GM23338 (cell line): ENCODE data around the gene CPNE4. TPM values are rescaled to one million over a fixed set of nuclear protein-coding genes. Genes with fewer than 3 reads are reported as not detected.
A peak's percentile ranks its signal among the peaks of the same experiment; 100 is the strongest.

Source experiments
- ATAC-seq: fragments of 200-7000 bp; cut with Tn5 transposase; 3 replicates; pipeline ENCODE4 v1.9.1; 2020
- DNase-seq: peaks from one replicate; pipeline ENCODE4 v3.0.0-alpha.2; 2015; ENCODE audit warnings: low spot score
- H2AFZ ChIP-seq: fragments of 200-600 bp; sonication (generic); 2 replicates; pipeline ENCODE4 v1.8.0; 2016; ENCODE audit warnings: antibody characterized with exemption, mild to moderate bottlenecking, moderate library complexity
- H3F3A ChIP-seq: fragments of 200-600 bp; sonication (generic); replicated peaks from 2 replicates; pipeline ENCODE4 v1.8.0; 2017; ENCODE audit warnings: antibody characterized with exemption, mixed run types, low read depth
- H3K27ac ChIP-seq: fragments of 200-600 bp; sonication (generic); 2 replicates; pipeline ENCODE4 v1.6.1; 2016; ENCODE audit warnings: low read depth
- H3K27me3 ChIP-seq: fragments of 200-600 bp; sonication (generic); 2 replicates; pipeline ENCODE4 v1.8.0; 2016; ENCODE audit warnings: mild to moderate bottlenecking, mixed run types, moderate library complexity; ENCODE audit not compliant: insufficient read depth
- H3K36me3 ChIP-seq: fragments of 200-600 bp; sonication (generic); 2 replicates; pipeline ENCODE4 v1.8.0; 2016; ENCODE audit warnings: mild to moderate bottlenecking; ENCODE audit not compliant: insufficient read depth
- H3K4me1 ChIP-seq: fragments of 200-600 bp; sonication (generic); 2 replicates; pipeline ENCODE4 v1.8.0; 2016; ENCODE audit warnings: mild to moderate bottlenecking, moderate library complexity; ENCODE audit not compliant: insufficient read depth
- H3K4me2 ChIP-seq: fragments of 200-600 bp; sonication (generic); 2 replicates; pipeline ENCODE4 v1.7.1; 2017; ENCODE audit warnings: mixed run types
- H3K4me3 ChIP-seq: fragments of 200-600 bp; sonication (generic); 2 replicates; pipeline ENCODE4 v1.6.1; 2016; ENCODE audit warnings: mixed run types
- H3K79me2 ChIP-seq: fragments of 200-600 bp; sonication (generic); replicated peaks from 2 replicates; pipeline ENCODE4 v1.8.0; 2017; ENCODE audit warnings: mild to moderate bottlenecking; ENCODE audit not compliant: insufficient read depth
- H3K9me2 ChIP-seq: fragments of 200-600 bp; sonication (generic); 2 replicates; pipeline ENCODE4 v1.8.0; 2017; ENCODE audit not compliant: insufficient read depth
- H4K20me1 ChIP-seq: fragments of 200-600 bp; sonication (generic); replicated peaks from 2 replicates; pipeline ENCODE4 v1.8.0; 2017; ENCODE audit warnings: mild to moderate bottlenecking; ENCODE audit not compliant: insufficient read depth
- H3K27ac Mint-ChIP-seq: 2 replicates; pipeline ENCODE4 v1.8.0; 2020; ENCODE audit warnings: inconsistent platforms, mild to moderate bottlenecking, moderate library complexity, mixed read lengths
- H3K27me3 Mint-ChIP-seq: 3 replicates; pipeline ENCODE4 v1.8.0; 2022; ENCODE audit warnings: low read depth, mild to moderate bottlenecking, moderate library complexity, mixed read lengths, inconsistent platforms; ENCODE audit not compliant: insufficient read depth, poor library complexity
- H3K36me3 Mint-ChIP-seq: 3 replicates; pipeline ENCODE4 v1.8.0; 2021; ENCODE audit warnings: low read depth, mild to moderate bottlenecking, inconsistent platforms, moderate library complexity, mixed read lengths
- H3K4me1 Mint-ChIP-seq: 3 replicates; pipeline ENCODE4 v1.8.0; 2020; ENCODE audit warnings: mild to moderate bottlenecking, inconsistent platforms, mixed read lengths
- H3K4me3 Mint-ChIP-seq: 3 replicates; pipeline ENCODE4 v1.8.0; 2021; ENCODE audit warnings: moderate library complexity, mild to moderate bottlenecking, inconsistent platforms, mixed read lengths
- H3K9me3 Mint-ChIP-seq: 3 replicates; pipeline ENCODE4 v1.8.0; 2020; ENCODE audit warnings: moderate library complexity, mild to moderate bottlenecking, inconsistent platforms, mixed read lengths
- CREB1 ChIP-seq: fragments of 250-450 bp; sonication (Bioruptor Pico); IDR thresholded peaks from 2 replicates; pipeline ENCODE4 v1.5.0; 2020; ENCODE audit warnings: low read depth, mild to moderate bottlenecking, moderate library complexity
- EZH2 ChIP-seq: fragments of 200-600 bp; sonication (generic); IDR thresholded peaks from one replicate; pipeline ENCODE4 v1.8.0; 2017; ENCODE audit warnings: antibody characterized with exemption, mild to moderate bottlenecking, low read depth; ENCODE audit not compliant: unreplicated experiment
- EZH2phosphoT487 ChIP-seq: fragments of 200-600 bp; sonication (generic); IDR thresholded peaks from one replicate; pipeline ENCODE4 v1.8.1; 2018; ENCODE audit warnings: antibody characterized with exemption; ENCODE audit not compliant: unreplicated experiment
- JUNB ChIP-seq: IDR thresholded peaks from one replicate; pipeline ENCODE4 v1.6.1; 2016; ENCODE audit warnings: antibody characterized with exemption; ENCODE audit not compliant: unreplicated experiment
- NANOG ChIP-seq: IDR thresholded peaks from 2 replicates; pipeline ENCODE4 v1.6.1; 2016; ENCODE audit warnings: antibody characterized with exemption, borderline replicate concordance
- POLR2AphosphoS5 ChIP-seq: IDR thresholded peaks from 2 replicates; pipeline ENCODE4 v1.6.1; 2016; ENCODE audit warnings: antibody characterized with exemption, low read depth
- REST ChIP-seq: IDR thresholded peaks from one replicate; pipeline ENCODE4 v1.6.1; 2018; ENCODE audit warnings: antibody characterized with exemption; ENCODE audit not compliant: unreplicated experiment
- STAT1 ChIP-seq: IDR thresholded peaks from one replicate; pipeline ENCODE4 v1.6.1; 2016; ENCODE audit warnings: antibody characterized with exemption; ENCODE audit not compliant: unreplicated experiment
- ZNF114 ChIP-seq: fragments of 250-450 bp; sonication (Bioruptor Pico); IDR thresholded peaks from 2 replicates; pipeline ENCODE4 v1.5.0; 2020; ENCODE audit warnings: mild to moderate bottlenecking, moderate library complexity
- ZNF331 ChIP-seq: fragments of 250-450 bp; sonication (Bioruptor Pico); IDR thresholded peaks from 2 replicates; pipeline ENCODE4 v1.5.0; 2020; ENCODE audit warnings: low read depth, mild to moderate bottlenecking, moderate library complexity
- polyA plus RNA-seq: library from polyadenylated mRNA; unstranded; fragments of >200 nt; fragmentation: Nextera tagmentation; extraction: Ambion mirVana; gene quantifications from 2 replicates; pipeline ENCODE4 v1.2.1, GENCODE V29; 2016
- total RNA-seq: library from RNA; depleted of rRNA; stranded (reverse); fragments of >200 nt; shearing (Covaris generic); gene quantifications from 2 replicates; pipeline ENCODE4 v1.2.3, GENCODE V29; 2014
- TF ChIP-seq, protein P1 (sequence below), 2 experiments: fragments of 200-600 bp in 1 of 2; sonication (generic) in 1 of 2; conservative IDR thresholded peaks; 2 replicates each; pipeline versions ENCODE4 v1.5.1 to v1.6.1; 2016 to 2017; ENCODE audit warnings: antibody characterized with exemption in 2 of 2, low read depth in 2 of 2, mild to moderate bottlenecking in 2 of 2, moderate library complexity in 1 of 2
- TF ChIP-seq, protein P2 (sequence below): IDR thresholded peaks from 2 replicates; pipeline ENCODE4 v1.6.1; 2016; ENCODE audit warnings: antibody characterized with exemption
- TF ChIP-seq, protein P3 (sequence below): fragments of 250-450 bp; sonication (Bioruptor Pico); IDR thresholded peaks from 2 replicates; pipeline ENCODE4 v1.5.0; 2020; ENCODE audit warnings: mild to moderate bottlenecking, moderate library complexity

CPNE4 gene
- total and polyA plus RNA-seq, 2 experiments from 2014 or later, result 2.0 to 6.5 TPM

DNA sequence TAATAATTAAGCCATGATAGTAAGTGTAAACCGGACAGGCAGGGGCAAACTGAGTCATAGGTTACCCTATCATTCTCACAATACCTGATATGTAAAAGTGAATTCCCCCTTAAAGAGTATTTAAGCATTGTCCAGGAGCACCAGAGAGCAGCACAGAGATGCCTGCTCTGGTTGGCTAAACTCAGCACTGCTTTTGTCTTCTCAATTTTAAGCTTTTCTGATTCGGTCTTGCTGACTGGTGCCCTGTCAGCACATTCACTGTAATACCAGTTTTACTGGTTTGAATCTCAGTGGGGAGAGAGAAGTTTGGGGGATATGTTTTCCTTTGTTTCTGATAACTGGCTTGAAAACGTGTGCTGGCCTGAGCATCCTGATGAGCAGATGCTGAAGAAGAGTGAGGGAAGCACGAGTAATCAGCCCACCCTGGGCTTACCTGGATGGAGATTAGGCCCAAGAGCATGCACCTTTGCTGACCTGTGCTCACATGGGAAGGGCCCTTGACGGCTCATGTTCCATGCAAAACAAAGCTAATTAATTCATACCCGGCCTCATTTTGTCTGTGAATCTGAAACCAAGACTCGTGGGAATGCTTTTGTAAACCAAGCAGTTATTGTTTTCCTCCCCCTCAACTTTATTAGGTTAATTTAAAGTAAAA lies 323.6 kb downstream of the CPNE4 start:
- H3K79me2 ChIP-seq, result no peaks in the 10 kb centered on the region
- no peaks in the 10 kb centered on the region; the same call in 1 of the 3 replicates for H3K9me3 Mint-ChIP-seq
- H2AFZ ChIP-seq, result peak overlapping the region; percentile 6; the same call in 1 of the 2 replicates
- peaks cover 23% of the 10 kb centered on the region for H3K4me1 Mint-ChIP-seq
- peak; percentile 36 for DNase-seq
- H3K27me3 Mint-ChIP-seq, result peaks cover 2% of the 10 kb centered on the region
- H3K4me3 Mint-ChIP-seq, result no peak overlapping the region
- H3K9me2 ChIP-seq, result peaks cover 8% of the 10 kb centered on the region; the same call in 1 of the 2 replicates
- no peaks in the 10 kb centered on the region for H4K20me1 ChIP-seq
- 0 out of 2 replicates have a peak overlapping the region, but pooled peaks have one; percentile 50 for H3K4me2 ChIP-seq
- peaks cover 9% of the 10 kb centered on the region for H3K4me1 ChIP-seq
- no peak overlapping the region for H3K27ac ChIP-seq
- H3K36me3 ChIP-seq, result no peaks in the 10 kb centered on the region
- no peaks in the 10 kb centered on the region for H3K27me3 ChIP-seq
- no peaks in the 10 kb centered on the region for H3K36me3 Mint-ChIP-seq
- H3F3A ChIP-seq, result no peaks in the 10 kb centered on the region
- H3K27ac Mint-ChIP-seq, result peak overlapping the region; percentile 72
- ATAC-seq, result peak; percentile 93
- H3K4me3 ChIP-seq, result no peak overlapping the region
- TF ChIP-seq CREB1 (no peak), REST (no peak), STAT1 (no peak), JUNB (no peak), EZH2phosphoT487 (no peak), ZNF331 (no peak), EZH2 (no peak), ZNF114 (CRISPR knock-in tag) (no peak), NANOG (no peak), POLR2AphosphoS5 (no peak)
- TF ChIP-seq, protein P1, sequence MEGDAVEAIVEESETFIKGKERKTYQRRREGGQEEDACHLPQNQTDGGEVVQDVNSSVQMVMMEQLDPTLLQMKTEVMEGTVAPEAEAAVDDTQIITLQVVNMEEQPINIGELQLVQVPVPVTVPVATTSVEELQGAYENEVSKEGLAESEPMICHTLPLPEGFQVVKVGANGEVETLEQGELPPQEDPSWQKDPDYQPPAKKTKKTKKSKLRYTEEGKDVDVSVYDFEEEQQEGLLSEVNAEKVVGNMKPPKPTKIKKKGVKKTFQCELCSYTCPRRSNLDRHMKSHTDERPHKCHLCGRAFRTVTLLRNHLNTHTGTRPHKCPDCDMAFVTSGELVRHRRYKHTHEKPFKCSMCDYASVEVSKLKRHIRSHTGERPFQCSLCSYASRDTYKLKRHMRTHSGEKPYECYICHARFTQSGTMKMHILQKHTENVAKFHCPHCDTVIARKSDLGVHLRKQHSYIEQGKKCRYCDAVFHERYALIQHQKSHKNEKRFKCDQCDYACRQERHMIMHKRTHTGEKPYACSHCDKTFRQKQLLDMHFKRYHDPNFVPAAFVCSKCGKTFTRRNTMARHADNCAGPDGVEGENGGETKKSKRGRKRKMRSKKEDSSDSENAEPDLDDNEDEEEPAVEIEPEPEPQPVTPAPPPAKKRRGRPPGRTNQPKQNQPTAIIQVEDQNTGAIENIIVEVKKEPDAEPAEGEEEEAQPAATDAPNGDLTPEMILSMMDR (conservative IDR thresholded peaks at IDR 0.05; ENCODE audit: low read depth in 2 of 2), result no peak
- TF ChIP-seq, protein P2, sequence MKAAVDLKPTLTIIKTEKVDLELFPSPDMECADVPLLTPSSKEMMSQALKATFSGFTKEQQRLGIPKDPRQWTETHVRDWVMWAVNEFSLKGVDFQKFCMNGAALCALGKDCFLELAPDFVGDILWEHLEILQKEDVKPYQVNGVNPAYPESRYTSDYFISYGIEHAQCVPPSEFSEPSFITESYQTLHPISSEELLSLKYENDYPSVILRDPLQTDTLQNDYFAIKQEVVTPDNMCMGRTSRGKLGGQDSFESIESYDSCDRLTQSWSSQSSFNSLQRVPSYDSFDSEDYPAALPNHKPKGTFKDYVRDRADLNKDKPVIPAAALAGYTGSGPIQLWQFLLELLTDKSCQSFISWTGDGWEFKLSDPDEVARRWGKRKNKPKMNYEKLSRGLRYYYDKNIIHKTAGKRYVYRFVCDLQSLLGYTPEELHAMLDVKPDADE, result no peak
- TF ChIP-seq, protein P3, sequence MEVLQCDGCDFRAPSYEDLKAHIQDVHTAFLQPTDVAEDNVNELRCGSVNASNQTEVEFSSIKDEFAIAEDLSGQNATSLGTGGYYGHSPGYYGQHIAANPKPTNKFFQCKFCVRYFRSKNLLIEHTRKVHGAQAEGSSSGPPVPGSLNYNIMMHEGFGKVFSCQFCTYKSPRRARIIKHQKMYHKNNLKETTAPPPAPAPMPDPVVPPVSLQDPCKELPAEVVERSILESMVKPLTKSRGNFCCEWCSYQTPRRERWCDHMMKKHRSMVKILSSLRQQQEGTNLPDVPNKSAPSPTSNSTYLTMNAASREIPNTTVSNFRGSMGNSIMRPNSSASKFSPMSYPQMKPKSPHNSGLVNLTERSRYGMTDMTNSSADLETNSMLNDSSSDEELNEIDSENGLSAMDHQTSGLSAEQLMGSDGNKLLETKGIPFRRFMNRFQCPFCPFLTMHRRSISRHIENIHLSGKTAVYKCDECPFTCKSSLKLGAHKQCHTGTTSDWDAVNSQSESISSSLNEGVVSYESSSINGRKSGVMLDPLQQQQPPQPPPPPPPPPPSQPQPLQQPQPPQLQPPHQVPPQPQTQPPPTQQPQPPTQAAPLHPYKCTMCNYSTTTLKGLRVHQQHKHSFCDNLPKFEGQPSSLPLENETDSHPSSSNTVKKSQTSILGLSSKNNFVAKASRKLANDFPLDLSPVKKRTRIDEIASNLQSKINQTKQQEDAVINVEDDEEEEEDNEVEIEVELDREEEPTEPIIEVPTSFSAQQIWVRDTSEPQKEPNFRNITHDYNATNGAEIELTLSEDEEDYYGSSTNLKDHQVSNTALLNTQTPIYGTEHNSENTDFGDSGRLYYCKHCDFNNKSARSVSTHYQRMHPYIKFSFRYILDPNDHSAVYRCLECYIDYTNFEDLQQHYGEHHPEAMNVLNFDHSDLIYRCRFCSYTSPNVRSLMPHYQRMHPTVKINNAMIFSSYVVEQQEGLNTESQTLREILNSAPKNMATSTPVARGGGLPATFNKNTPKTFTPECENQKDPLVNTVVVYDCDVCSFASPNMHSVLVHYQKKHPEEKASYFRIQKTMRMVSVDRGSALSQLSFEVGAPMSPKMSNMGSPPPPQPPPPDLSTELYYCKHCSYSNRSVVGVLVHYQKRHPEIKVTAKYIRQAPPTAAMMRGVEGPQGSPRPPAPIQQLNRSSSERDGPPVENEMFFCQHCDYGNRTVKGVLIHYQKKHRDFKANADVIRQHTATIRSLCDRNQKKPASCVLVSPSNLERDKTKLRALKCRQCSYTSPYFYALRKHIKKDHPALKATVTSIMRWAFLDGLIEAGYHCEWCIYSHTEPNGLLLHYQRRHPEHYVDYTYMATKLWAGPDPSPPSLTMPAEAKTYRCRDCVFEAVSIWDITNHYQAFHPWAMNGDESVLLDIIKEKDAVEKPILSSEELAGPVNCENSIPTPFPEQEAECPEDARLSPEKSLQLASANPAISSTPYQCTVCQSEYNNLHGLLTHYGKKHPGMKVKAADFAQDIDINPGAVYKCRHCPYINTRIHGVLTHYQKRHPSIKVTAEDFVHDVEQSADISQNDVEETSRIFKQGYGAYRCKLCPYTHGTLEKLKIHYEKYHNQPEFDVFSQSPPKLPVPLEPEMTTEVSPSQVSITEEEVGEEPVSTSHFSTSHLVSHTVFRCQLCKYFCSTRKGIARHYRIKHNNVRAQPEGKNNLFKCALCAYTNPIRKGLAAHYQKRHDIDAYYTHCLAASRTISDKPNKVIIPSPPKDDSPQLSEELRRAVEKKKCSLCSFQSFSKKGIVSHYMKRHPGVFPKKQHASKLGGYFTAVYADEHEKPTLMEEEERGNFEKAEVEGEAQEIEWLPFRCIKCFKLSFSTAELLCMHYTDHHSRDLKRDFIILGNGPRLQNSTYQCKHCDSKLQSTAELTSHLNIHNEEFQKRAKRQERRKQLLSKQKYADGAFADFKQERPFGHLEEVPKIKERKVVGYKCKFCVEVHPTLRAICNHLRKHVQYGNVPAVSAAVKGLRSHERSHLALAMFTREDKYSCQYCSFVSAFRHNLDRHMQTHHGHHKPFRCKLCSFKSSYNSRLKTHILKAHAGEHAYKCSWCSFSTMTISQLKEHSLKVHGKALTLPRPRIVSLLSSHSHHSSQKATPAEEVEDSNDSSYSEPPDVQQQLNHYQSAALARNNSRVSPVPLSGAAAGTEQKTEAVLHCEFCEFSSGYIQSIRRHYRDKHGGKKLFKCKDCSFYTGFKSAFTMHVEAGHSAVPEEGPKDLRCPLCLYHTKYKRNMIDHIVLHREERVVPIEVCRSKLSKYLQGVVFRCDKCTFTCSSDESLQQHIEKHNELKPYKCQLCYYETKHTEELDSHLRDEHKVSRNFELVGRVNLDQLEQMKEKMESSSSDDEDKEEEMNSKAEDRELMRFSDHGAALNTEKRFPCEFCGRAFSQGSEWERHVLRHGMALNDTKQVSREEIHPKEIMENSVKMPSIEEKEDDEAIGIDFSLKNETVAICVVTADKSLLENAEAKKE (CRISPR knock-in tag), result no peak
